Suprapubic skin (tissue), 4 donors: ENCODE measurements around the gene HDAC1.

Experiments used
- CTCF ChIP-seq, 2 donors: fragments of 200-600 bp in 1 of 2; fragments of 450-650 bp in 1 of 2; sonication (generic) in 1 of 2; IDR thresholded peaks; one replicate each; pipeline ENCODE4 v1.5.1; 2016 to 2019; ENCODE audit warnings: antibody characterized with exemption in 2 of 2, mild to moderate bottlenecking in 1 of 2, moderate library complexity in 1 of 2
- EP300 ChIP-seq: sonication (generic); formaldehyde crosslinking; IDR thresholded peaks from one replicate; pipeline ENCODE4 v1.6.1; 2017; ENCODE audit warnings: antibody characterized with exemption
- POLR2A ChIP-seq, 2 donors: fragments of 450-650 bp; IDR thresholded peaks; one replicate each; pipeline ENCODE4 v1.6.1; 2017; ENCODE audit warnings: antibody characterized with exemption in 2 of 2, mild to moderate bottlenecking in 2 of 2, moderate library complexity in 2 of 2
- POLR2AphosphoS5 ChIP-seq, 3 donors: sonication (generic); formaldehyde crosslinking; IDR thresholded peaks; one replicate each; pipeline ENCODE4 v1.6.1; 2017; ENCODE audit warnings: antibody characterized with exemption in 3 of 3

- TF ChIP-seq CTCF (IDR thresholded peaks at IDR 0.05) (no peak), POLR2A (IDR thresholded peaks at IDR 0.05) (no peak), POLR2AphosphoS5 (IDR thresholded peaks at IDR 0.05) (no peak), EP300 (no peak)
These were observed 35.2 kb upstream of the HDAC1 start for GRCh38 chr1:32256473-32257226.
